H1 (cell line): ENCODE measurements around the gene SLC2A13. TPM values are rescaled to one million over a fixed set of nuclear protein-coding genes. Genes with fewer than 3 reads are reported as not detected.

Experiments
- polyA plus RNA-seq, 7 experiments: library from polyadenylated mRNA; depleted of rRNA in 3 of 7; stranded (reverse) in 5 of 7; unstranded in 2 of 7; fragments of >200 nt in 5 of 7; fragments of 200-250 nt in 2 of 7; gene quantifications; 1 replicate in 5 of 7; 2 replicates in 1 of 7; 4 replicates in 1 of 7; pipeline versions ENCODE4 v1.2.1 to v1.2.3, GENCODE V29; 2011 to 2013; ENCODE audit warnings: missing spikeins in 2 of 7, mixed read lengths in 2 of 7
- total RNA-seq: library from RNA; stranded (reverse); fragmentation: NEBNext Ultra II Directional; extraction: Animal tissue kit (Norgen Biotek cat#: 25700); gene quantifications from 2 replicates; pipeline ENCODE4 v1.2.1, GENCODE V29; 2021
- TF ChIP-seq, protein P1 (sequence below): fragments of 300-600 bp; sonication (generic); IDR thresholded peaks from 2 replicates; pipeline ENCODE4 v1.7.1; 2012; ENCODE audit warnings: low read length, moderate library complexity, mild to moderate bottlenecking, inconsistent platforms; ENCODE audit not compliant: insufficient replicate concordance
- TF ChIP-seq, protein P2 (sequence below): IDR thresholded peaks from 2 replicates; pipeline ENCODE4 v1.6.1; 2012; ENCODE audit warnings: inconsistent platforms

The SLC2A13 gene
- total and polyA plus RNA-seq, 2 of the 8 experiments (the other 6 are each of a cell fraction or from before 2014, with no cell fraction given) = 2.8 to 9.6 TPM

DNA sequence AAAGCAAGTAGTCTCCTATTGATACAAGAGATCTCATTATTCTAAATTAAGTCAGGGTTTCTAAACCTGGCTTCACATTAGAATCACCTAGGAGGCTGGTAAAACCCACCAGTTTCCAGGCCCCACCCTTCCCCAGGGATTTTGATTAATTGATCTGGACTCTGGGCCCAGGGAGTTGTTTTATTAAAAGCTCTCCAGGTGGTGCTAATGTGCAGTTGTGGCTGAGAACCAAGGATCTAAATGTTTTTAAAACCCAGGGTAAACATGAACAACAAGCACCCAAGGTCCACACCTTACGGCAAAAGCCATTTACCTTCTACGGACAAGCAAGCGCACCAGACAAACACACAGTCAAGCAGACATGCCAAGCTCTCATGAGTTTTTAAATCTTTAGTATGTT is 73.9 kb downstream of the SLC2A13 start (continued):
- TF ChIP-seq, protein P1, sequence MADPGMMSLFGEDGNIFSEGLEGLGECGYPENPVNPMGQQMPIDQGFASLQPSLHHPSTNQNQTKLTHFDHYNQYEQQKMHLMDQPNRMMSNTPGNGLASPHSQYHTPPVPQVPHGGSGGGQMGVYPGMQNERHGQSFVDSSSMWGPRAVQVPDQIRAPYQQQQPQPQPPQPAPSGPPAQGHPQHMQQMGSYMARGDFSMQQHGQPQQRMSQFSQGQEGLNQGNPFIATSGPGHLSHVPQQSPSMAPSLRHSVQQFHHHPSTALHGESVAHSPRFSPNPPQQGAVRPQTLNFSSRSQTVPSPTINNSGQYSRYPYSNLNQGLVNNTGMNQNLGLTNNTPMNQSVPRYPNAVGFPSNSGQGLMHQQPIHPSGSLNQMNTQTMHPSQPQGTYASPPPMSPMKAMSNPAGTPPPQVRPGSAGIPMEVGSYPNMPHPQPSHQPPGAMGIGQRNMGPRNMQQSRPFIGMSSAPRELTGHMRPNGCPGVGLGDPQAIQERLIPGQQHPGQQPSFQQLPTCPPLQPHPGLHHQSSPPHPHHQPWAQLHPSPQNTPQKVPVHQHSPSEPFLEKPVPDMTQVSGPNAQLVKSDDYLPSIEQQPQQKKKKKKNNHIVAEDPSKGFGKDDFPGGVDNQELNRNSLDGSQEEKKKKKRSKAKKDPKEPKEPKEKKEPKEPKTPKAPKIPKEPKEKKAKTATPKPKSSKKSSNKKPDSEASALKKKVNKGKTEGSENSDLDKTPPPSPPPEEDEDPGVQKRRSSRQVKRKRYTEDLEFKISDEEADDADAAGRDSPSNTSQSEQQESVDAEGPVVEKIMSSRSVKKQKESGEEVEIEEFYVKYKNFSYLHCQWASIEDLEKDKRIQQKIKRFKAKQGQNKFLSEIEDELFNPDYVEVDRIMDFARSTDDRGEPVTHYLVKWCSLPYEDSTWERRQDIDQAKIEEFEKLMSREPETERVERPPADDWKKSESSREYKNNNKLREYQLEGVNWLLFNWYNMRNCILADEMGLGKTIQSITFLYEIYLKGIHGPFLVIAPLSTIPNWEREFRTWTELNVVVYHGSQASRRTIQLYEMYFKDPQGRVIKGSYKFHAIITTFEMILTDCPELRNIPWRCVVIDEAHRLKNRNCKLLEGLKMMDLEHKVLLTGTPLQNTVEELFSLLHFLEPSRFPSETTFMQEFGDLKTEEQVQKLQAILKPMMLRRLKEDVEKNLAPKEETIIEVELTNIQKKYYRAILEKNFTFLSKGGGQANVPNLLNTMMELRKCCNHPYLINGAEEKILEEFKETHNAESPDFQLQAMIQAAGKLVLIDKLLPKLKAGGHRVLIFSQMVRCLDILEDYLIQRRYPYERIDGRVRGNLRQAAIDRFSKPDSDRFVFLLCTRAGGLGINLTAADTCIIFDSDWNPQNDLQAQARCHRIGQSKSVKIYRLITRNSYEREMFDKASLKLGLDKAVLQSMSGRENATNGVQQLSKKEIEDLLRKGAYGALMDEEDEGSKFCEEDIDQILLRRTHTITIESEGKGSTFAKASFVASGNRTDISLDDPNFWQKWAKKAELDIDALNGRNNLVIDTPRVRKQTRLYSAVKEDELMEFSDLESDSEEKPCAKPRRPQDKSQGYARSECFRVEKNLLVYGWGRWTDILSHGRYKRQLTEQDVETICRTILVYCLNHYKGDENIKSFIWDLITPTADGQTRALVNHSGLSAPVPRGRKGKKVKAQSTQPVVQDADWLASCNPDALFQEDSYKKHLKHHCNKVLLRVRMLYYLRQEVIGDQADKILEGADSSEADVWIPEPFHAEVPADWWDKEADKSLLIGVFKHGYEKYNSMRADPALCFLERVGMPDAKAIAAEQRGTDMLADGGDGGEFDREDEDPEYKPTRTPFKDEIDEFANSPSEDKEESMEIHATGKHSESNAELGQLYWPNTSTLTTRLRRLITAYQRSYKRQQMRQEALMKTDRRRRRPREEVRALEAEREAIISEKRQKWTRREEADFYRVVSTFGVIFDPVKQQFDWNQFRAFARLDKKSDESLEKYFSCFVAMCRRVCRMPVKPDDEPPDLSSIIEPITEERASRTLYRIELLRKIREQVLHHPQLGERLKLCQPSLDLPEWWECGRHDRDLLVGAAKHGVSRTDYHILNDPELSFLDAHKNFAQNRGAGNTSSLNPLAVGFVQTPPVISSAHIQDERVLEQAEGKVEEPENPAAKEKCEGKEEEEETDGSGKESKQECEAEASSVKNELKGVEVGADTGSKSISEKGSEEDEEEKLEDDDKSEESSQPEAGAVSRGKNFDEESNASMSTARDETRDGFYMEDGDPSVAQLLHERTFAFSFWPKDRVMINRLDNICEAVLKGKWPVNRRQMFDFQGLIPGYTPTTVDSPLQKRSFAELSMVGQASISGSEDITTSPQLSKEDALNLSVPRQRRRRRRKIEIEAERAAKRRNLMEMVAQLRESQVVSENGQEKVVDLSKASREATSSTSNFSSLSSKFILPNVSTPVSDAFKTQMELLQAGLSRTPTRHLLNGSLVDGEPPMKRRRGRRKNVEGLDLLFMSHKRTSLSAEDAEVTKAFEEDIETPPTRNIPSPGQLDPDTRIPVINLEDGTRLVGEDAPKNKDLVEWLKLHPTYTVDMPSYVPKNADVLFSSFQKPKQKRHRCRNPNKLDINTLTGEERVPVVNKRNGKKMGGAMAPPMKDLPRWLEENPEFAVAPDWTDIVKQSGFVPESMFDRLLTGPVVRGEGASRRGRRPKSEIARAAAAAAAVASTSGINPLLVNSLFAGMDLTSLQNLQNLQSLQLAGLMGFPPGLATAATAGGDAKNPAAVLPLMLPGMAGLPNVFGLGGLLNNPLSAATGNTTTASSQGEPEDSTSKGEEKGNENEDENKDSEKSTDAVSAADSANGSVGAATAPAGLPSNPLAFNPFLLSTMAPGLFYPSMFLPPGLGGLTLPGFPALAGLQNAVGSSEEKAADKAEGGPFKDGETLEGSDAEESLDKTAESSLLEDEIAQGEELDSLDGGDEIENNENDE = no peak
- TF ChIP-seq, protein P2, sequence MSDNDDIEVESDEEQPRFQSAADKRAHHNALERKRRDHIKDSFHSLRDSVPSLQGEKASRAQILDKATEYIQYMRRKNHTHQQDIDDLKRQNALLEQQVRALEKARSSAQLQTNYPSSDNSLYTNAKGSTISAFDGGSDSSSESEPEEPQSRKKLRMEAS = no peak
